Lower leg skin (tissue), 3 donors: ENCODE results near the gene PNCK.

Experiments used
- POLR2A ChIP-seq, 2 donors: fragments of 450-650 bp; IDR thresholded peaks; one replicate each; pipeline ENCODE4 v1.6.1; 2016 to 2017; ENCODE audit warnings: antibody characterized with exemption in 2 of 2, mild to moderate bottlenecking in 1 of 2, moderate library complexity in 1 of 2
- TF ChIP-seq, protein P1 (sequence below), 3 donors: fragments of 450-650 bp; IDR thresholded peaks; one replicate each; pipeline ENCODE4 v1.5.1; 2016; ENCODE audit warnings: antibody characterized with exemption in 3 of 3, mild to moderate bottlenecking in 3 of 3, moderate library complexity in 2 of 3

DNA sequence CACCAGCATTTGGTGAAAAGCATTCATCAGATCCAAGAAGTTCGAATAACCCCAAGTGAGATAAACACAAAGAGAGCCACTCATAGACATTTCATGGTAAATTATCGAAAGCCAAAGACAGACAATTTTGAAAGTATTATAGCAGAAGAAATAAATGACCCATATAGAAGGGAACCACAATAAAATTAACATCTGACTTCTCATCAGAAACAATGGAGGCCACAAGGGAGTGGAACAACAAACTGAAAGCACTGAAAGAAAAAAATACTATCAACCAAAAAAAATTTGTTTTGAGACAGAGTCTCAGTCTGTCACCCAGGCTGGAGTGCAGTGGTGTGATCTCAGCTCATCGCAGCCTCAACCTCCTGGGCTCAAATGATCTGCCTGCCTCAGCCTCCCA, 14.3 kb downstream of the PNCK start:
- TF ChIP-seq, protein P1, sequence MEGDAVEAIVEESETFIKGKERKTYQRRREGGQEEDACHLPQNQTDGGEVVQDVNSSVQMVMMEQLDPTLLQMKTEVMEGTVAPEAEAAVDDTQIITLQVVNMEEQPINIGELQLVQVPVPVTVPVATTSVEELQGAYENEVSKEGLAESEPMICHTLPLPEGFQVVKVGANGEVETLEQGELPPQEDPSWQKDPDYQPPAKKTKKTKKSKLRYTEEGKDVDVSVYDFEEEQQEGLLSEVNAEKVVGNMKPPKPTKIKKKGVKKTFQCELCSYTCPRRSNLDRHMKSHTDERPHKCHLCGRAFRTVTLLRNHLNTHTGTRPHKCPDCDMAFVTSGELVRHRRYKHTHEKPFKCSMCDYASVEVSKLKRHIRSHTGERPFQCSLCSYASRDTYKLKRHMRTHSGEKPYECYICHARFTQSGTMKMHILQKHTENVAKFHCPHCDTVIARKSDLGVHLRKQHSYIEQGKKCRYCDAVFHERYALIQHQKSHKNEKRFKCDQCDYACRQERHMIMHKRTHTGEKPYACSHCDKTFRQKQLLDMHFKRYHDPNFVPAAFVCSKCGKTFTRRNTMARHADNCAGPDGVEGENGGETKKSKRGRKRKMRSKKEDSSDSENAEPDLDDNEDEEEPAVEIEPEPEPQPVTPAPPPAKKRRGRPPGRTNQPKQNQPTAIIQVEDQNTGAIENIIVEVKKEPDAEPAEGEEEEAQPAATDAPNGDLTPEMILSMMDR (IDR thresholded peaks at IDR 0.05), result no peak
- TF ChIP-seq POLR2A (IDR thresholded peaks at IDR 0.05), result no peak
